ENCODE measurements around the gene NBAS.

GRCh38 chr2:15610430-15610952 lies 49.4 kb upstream of the NBAS start:
- TF ChIP-seq REST (IDR thresholded peaks at IDR 0.05; ENCODE audit: insufficient read depth in 1 of 2, low read depth in 2 of 2, low read length in 2 of 2) (no peak), POLR2AphosphoS5 (IDR thresholded peaks at IDR 0.05; ENCODE audit: low read depth, low read length) (no peak), TAF1 (IDR thresholded peaks at IDR 0.05; ENCODE audit: borderline replicate concordance, insufficient read depth, low read length) (no peak)

Data from PFSK-1 (cell line).